Endothelial cell (in vitro differentiated cells): ENCODE results near the gene HS3ST5. TPM values are rescaled to one million over a fixed set of nuclear protein-coding genes. Genes with fewer than 3 reads are reported as not detected.

Source experiments
- DNase-seq: peaks from one replicate; pipeline ENCODE4 v3.0.0; 2021; ENCODE audit warnings: low spot score
- H3K27ac Mint-ChIP-seq: one replicate; pipeline ENCODE4 v1.8.0; 2021; ENCODE audit warnings: mixed read lengths, inconsistent platforms; ENCODE audit not compliant: unreplicated experiment
- H3K27me3 Mint-ChIP-seq: one replicate; pipeline ENCODE4 v1.8.0; 2021; ENCODE audit warnings: mild to moderate bottlenecking, moderate library complexity, mixed read lengths, inconsistent platforms; ENCODE audit not compliant: unreplicated experiment
- H3K36me3 Mint-ChIP-seq: one replicate; pipeline ENCODE4 v1.8.0; 2021; ENCODE audit warnings: mild to moderate bottlenecking, low read depth, mixed read lengths, inconsistent platforms; ENCODE audit not compliant: unreplicated experiment
- H3K4me1 Mint-ChIP-seq: one replicate; pipeline ENCODE4 v1.8.0; 2021; ENCODE audit warnings: mild to moderate bottlenecking, mixed read lengths, inconsistent platforms; ENCODE audit not compliant: unreplicated experiment
- H3K4me3 Mint-ChIP-seq: one replicate; pipeline ENCODE4 v1.8.0; 2021; ENCODE audit warnings: mild to moderate bottlenecking, mixed read lengths, inconsistent platforms; ENCODE audit not compliant: unreplicated experiment
- H3K9me3 Mint-ChIP-seq: one replicate; pipeline ENCODE4 v1.8.0; 2021; ENCODE audit warnings: mixed read lengths, inconsistent platforms; ENCODE audit not compliant: unreplicated experiment
- total RNA-seq: library from RNA; stranded (reverse); fragmentation: NEBNext Ultra II Directional; extraction: Animal tissue kit (Norgen Biotek cat#: 25700); gene quantifications from one replicate; pipeline ENCODE4 v1.2.1, GENCODE V29; 2021; ENCODE audit not compliant: unreplicated experiment
- TF ChIP-seq, protein P1 (sequence below): fragments of 200-600 bp; sonication (generic); IDR thresholded peaks from one replicate; pipeline ENCODE4 v1.5.0; 2021; ENCODE audit warnings: antibody characterized with exemption; ENCODE audit not compliant: unreplicated experiment

Gene HS3ST5
- total RNA-seq, 1 donor from 2014 or later: 0.51 TPM

DNA sequence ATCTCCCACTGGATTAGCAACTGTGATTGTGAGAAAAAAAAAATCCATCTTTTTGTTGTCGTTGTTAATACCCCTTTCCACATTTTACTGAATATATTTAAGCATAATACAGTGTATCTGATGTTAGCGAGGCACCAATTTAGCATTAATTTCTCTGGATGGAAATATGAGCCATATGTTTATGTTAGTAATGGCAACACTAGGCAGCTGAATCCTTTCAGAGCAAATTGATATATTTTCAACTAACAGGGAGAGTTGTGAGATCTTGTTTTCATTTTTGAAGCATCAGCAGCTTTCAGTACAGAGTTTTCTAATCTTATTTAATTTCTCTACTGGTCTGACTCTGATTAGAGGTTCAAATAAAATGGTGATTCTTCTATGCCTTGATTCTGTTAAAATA lies 287.1 kb downstream of the HS3ST5 start:
- Mint-ChIP-seq H3K4me1 (peaks cover 3% of the 10 kb centered on the region), H3K9me3 (no peaks in the 10 kb centered on the region), H3K27me3 (no peaks in the 10 kb centered on the region), H3K36me3 (no peaks in the 10 kb centered on the region), H3K4me3 (no peak overlapping the region), H3K27ac (no peak overlapping the region)
- TF ChIP-seq, protein P1, sequence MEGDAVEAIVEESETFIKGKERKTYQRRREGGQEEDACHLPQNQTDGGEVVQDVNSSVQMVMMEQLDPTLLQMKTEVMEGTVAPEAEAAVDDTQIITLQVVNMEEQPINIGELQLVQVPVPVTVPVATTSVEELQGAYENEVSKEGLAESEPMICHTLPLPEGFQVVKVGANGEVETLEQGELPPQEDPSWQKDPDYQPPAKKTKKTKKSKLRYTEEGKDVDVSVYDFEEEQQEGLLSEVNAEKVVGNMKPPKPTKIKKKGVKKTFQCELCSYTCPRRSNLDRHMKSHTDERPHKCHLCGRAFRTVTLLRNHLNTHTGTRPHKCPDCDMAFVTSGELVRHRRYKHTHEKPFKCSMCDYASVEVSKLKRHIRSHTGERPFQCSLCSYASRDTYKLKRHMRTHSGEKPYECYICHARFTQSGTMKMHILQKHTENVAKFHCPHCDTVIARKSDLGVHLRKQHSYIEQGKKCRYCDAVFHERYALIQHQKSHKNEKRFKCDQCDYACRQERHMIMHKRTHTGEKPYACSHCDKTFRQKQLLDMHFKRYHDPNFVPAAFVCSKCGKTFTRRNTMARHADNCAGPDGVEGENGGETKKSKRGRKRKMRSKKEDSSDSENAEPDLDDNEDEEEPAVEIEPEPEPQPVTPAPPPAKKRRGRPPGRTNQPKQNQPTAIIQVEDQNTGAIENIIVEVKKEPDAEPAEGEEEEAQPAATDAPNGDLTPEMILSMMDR: no peak
- DNase-seq: no peak

DNA sequence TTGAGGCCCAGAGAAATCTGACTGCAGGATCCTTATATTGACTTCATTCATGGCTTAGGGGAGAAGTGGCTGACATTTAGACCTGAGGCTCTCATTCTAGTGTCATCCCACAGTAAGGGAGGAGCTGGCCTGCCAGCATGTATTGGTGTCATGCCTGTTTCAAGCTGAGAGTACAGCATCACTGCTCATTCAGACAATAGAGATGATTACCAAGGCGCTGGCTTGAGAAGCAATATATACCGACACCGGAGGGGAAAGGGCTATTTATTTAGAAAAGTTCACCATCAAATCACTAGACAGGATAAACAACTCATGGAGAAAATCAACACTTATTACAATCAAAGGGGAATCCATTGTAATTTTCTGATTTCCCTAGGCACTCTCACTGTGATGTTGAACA lies 287.5 kb downstream of the HS3ST5 start:
- H3K27ac Mint-ChIP-seq: no peak overlapping the region
- no peaks in the 10 kb centered on the region for H3K9me3 Mint-ChIP-seq
- no peak for DNase-seq
- TF ChIP-seq, protein P1: no peak
- no peaks in the 10 kb centered on the region for H3K36me3 Mint-ChIP-seq
- H3K4me3 Mint-ChIP-seq: no peak overlapping the region
- no peaks in the 10 kb centered on the region for H3K27me3 Mint-ChIP-seq
- no peaks in the 10 kb centered on the region for H3K4me1 Mint-ChIP-seq

DNA sequence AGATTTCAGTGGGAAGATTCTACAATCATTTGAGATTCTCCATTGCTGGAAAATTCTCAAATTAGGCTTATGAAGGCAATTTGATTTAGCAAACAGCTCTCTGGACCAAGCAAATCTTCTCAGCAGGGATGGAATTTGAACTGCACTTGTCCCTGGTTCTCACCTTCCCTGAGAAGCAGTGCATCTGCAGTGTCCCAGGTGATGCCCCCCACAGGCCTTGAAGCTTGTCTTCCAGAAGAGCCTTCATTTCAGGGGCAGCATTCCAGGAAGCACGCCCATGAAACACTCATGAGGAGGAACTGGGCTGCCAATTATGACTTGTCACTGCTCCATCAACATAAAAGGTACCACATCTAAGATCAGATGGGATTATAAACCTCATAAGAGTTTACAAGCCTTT lies 289.0 kb downstream of the HS3ST5 start:
- no peak for DNase-seq
- Mint-ChIP-seq H3K4me3 (no peak overlapping the region), H3K27ac (no peak overlapping the region), H3K36me3 (no peaks in the 10 kb centered on the region), H3K4me1 (no peaks in the 10 kb centered on the region), H3K9me3 (no peaks in the 10 kb centered on the region), H3K27me3 (no peaks in the 10 kb centered on the region)
- TF ChIP-seq, protein P1: no peak

DNA sequence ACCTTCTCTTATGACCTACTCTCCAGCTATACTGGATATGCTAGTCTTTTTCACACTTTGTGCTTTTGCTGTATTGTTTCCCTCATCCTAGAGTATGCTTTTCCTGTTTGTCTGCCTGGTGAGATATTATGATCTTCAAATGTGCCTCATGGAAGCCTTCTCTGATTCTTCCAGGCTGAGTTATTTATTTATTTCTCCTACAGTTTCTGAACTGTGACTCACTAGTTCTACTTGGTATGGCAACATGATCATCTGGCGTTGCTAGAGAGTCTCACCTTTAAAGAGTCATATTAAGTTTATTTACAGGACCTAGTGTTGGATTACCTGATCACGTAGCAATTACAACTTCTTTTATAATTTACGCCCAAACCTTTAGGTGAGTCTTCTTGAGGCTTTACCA lies 290.7 kb downstream of the HS3ST5 start:
- Mint-ChIP-seq H3K4me1 (no peaks in the 10 kb centered on the region), H3K9me3 (no peaks in the 10 kb centered on the region), H3K4me3 (no peak overlapping the region), H3K36me3 (no peaks in the 10 kb centered on the region), H3K27me3 (peaks cover 2% of the 10 kb centered on the region), H3K27ac (no peak overlapping the region)
- TF ChIP-seq, protein P1: no peak
- DNase-seq: no peak

DNA sequence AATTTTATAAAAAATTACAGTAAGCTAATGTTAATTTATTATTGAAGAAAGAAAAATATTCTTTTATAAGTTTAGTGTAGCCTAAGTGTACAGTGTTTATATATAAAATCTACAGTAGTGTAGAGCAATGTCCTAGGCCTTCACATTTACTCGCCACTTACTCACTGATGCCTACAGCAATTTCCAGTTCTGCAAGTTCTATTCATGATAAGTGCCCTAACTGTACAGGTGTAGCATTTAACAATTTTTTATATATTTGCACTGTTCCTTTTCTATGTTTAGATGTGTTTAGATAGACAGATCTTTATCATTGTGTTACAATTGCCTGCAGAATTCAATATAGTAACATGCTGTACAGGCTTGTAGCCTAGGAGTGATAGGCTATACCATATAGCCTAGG lies 291.8 kb downstream of the HS3ST5 start:
- no peaks in the 10 kb centered on the region for H3K9me3 Mint-ChIP-seq
- no peak for DNase-seq

More for the DNA sequence above, 291.8 kb downstream of the HS3ST5 start:
- TF ChIP-seq, protein P1: no peak
- peaks cover 2% of the 10 kb centered on the region for H3K27me3 Mint-ChIP-seq
- no peaks in the 10 kb centered on the region for H3K4me1 Mint-ChIP-seq
- no peaks in the 10 kb centered on the region for H3K36me3 Mint-ChIP-seq
- H3K27ac Mint-ChIP-seq: no peak overlapping the region
- no peak overlapping the region for H3K4me3 Mint-ChIP-seq
